Measurements from ENCODE around the gene BCKDHA.

The BCKDHA gene

DNA sequence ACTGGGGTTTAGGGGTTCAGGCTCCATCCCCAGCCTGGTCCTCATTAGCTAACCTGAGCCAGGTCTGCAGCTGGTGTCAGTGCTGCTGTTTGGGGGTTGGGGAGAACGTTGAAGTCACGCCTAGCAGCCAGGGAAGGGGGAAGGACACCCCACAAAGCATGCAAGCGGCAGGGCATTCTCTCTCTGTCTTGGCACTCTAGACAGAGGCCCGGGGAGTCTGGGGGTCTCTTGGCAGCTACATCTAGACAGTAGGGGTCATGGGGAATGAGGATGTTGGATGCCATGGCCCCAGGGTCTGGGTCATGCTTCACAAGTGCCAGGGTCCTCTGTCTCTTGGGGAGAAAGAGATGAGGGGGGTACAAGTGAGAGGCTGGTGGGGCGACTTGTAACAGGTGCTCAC lies 48.0 kb downstream of the BCKDHA start:
- no peak overlapping the region for H4K8ac ChIP-seq (ENCODE audit: low read depth, low read length)
- H3K18ac ChIP-seq (ENCODE audit: low read length) = no peak overlapping the region
- H3K4me2 ChIP-seq (ENCODE audit: insufficient read depth, low read length, poor library complexity, severe bottlenecking) = no peak overlapping the region
- no peak overlapping the region for H2AFZ ChIP-seq (ENCODE audit: low read length)
- H4K91ac ChIP-seq (ENCODE audit: low read depth, low read length, poor library complexity) = no peak overlapping the region
- WGBS, 2 donors (ENCODE audit: extremely low coverage in 2 of 2, insufficient read length in 2 of 2, insufficient replicate concordance in 1 of 2) = no CpG with 5 or more reads among the region's 5 CpGs
- H3K9me3 ChIP-seq (replicated peaks in 1 of 2; ENCODE audit: control insufficient read depth in 2 of 2, insufficient read depth in 1 of 2, low read depth in 1 of 2, low read length in 2 of 2) = no peaks in the 10 kb centered on the region
- no peak overlapping the region for H2BK12ac ChIP-seq (ENCODE audit: low read length)
- DNase-seq (ENCODE audit: low spot score) = no peak
- H2AK5ac ChIP-seq (ENCODE audit: low read depth, low read length) = no peak overlapping the region
- no peak overlapping the region for H3K4me3 ChIP-seq (ENCODE audit: low read length in 2 of 2)
- H3K27me3 ChIP-seq (ENCODE audit: control insufficient read depth in 3 of 3, insufficient read depth in 3 of 3, low read depth in 1 of 3, low read length in 3 of 3) = peaks cover 0 to 9% (median 2%) of the 10 kb centered on the region in 3 experiments
- no peak overlapping the region for H2BK120ac ChIP-seq (ENCODE audit: low read depth, low read length)
- no peak overlapping the region for H3K27ac ChIP-seq (replicated peaks; ENCODE audit: low read length)
- H3K9ac ChIP-seq (ENCODE audit: low read depth, low read length, poor library complexity) = no peak overlapping the region
- H2BK15ac ChIP-seq (ENCODE audit: low read length) = no peak overlapping the region
- no peaks in the 10 kb centered on the region for H3K79me1 ChIP-seq (ENCODE audit: low read depth, low read length)
- H3K36me3 ChIP-seq (replicated peaks in 1 of 2; ENCODE audit: control insufficient read depth in 2 of 2, insufficient read depth in 2 of 2, low read length in 2 of 2) = no peaks in the 10 kb centered on the region
- H3K4ac ChIP-seq (ENCODE audit: low read length) = no peak overlapping the region
- H3K4me1 ChIP-seq (ENCODE audit: control insufficient read depth in 2 of 2, insufficient read depth in 1 of 2, low read depth in 1 of 2, low read length in 2 of 2) = no peaks in the 10 kb centered on the region
- H3K23ac ChIP-seq (ENCODE audit: low read depth, low read length, poor library complexity) = no peak overlapping the region
- no peak overlapping the region for H3K14ac ChIP-seq (ENCODE audit: low read length)
- no peak overlapping the region for H2BK5ac ChIP-seq (ENCODE audit: low read length)

DNA sequence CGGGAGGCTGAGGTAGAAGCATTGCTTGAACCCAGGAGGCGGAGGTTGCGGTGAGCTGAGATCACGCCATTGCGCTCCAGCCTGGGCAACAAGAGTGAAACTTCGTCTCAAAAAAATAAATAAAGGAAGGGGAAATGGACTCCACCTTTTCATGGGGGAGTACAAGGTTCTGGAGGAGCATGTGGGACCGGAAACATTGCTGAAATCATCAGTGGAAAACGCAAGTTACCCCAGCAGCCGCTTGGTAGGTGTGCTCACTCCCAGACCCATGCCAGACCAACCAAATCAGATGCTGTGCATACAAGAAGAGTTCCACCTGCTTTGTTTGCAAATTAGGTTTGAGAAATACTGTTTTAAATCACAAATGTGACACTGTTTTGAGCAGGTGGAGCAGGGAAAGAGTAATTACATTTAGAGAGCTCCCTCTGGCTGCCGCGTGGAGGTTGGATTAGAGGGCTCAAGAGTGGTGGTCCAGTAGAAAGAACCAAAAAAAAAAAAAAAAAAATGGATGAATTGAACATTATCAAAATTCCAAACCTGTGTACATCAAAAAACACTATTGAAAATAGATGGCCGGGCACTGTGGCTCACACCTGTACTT lies 50.2 kb downstream of the BCKDHA start:
- H3K36me3 ChIP-seq (replicated peaks in 1 of 2; ENCODE audit: control insufficient read depth in 2 of 2, insufficient read depth in 2 of 2, low read length in 2 of 2) = no peaks in the 10 kb centered on the region
- H3K4me2 ChIP-seq (ENCODE audit: insufficient read depth, low read length, poor library complexity, severe bottlenecking) = no peak overlapping the region
- H3K79me1 ChIP-seq (ENCODE audit: low read depth, low read length) = no peaks in the 10 kb centered on the region
- H2BK15ac ChIP-seq (ENCODE audit: low read length) = no peak overlapping the region
- H3K23ac ChIP-seq (ENCODE audit: low read depth, low read length, poor library complexity) = no peak overlapping the region
- H3K4me3 ChIP-seq (ENCODE audit: low read length in 2 of 2) = no peak overlapping the region
- DNase-seq (ENCODE audit: low spot score) = no peak
- H3K4me1 ChIP-seq (ENCODE audit: control insufficient read depth in 2 of 2, insufficient read depth in 1 of 2, low read depth in 1 of 2, low read length in 2 of 2) = no peaks in the 10 kb centered on the region
- H2BK12ac ChIP-seq (ENCODE audit: low read length) = no peak overlapping the region
- no peak overlapping the region for H2BK5ac ChIP-seq (ENCODE audit: low read length)
- H4K8ac ChIP-seq (ENCODE audit: low read depth, low read length) = no peak overlapping the region
- no peak overlapping the region for H3K9ac ChIP-seq (ENCODE audit: low read depth, low read length, poor library complexity)
- no peak overlapping the region for H2BK120ac ChIP-seq (ENCODE audit: low read depth, low read length)
- no peak overlapping the region for H3K27ac ChIP-seq (replicated peaks; ENCODE audit: low read length)
- H2AFZ ChIP-seq (ENCODE audit: low read length) = no peak overlapping the region
- peaks cover 0 to 11% (median 2%) of the 10 kb centered on the region in 3 experiments for H3K27me3 ChIP-seq (ENCODE audit: control insufficient read depth in 3 of 3, insufficient read depth in 3 of 3, low read depth in 1 of 3, low read length in 3 of 3)
- no peak overlapping the region for H3K14ac ChIP-seq (ENCODE audit: low read length)
- no peak overlapping the region for H4K91ac ChIP-seq (ENCODE audit: low read depth, low read length, poor library complexity)
- no peak overlapping the region for H3K18ac ChIP-seq (ENCODE audit: low read length)
- no peak overlapping the region for H2AK5ac ChIP-seq (ENCODE audit: low read depth, low read length)
- WGBS, 2 donors (ENCODE audit: extremely low coverage in 2 of 2, insufficient read length in 2 of 2, insufficient replicate concordance in 1 of 2) = no CpG with 5 or more reads among the region's 12 CpGs
- H3K9me3 ChIP-seq (replicated peaks in 1 of 2; ENCODE audit: control insufficient read depth in 2 of 2, insufficient read depth in 1 of 2, low read depth in 1 of 2, low read length in 2 of 2) = no peaks in the 10 kb centered on the region
- H3K4ac ChIP-seq (ENCODE audit: low read length) = no peak overlapping the region

- Histone ChIP-seq H4K8ac (ENCODE audit: low read depth, low read length) (no peak overlapping the region), H3K4me1 (ENCODE audit: control insufficient read depth in 2 of 2, insufficient read depth in 1 of 2, low read depth in 1 of 2, low read length in 2 of 2) (no peaks in the 10 kb centered on the region), H3K4me2 (ENCODE audit: insufficient read depth, low read length, poor library complexity, severe bottlenecking) (peak overlapping the region; percentile 18), H3K27ac (replicated peaks; ENCODE audit: low read length) (no peak overlapping the region), H3K9ac (ENCODE audit: low read depth, low read length, poor library complexity) (no peak overlapping the region), H2BK12ac (ENCODE audit: low read length) (no peak overlapping the region), H2BK5ac (ENCODE audit: low read length) (no peak overlapping the region), H3K27me3 (ENCODE audit: control insufficient read depth in 3 of 3, insufficient read depth in 3 of 3, low read depth in 1 of 3, low read length in 3 of 3) (peaks cover 0 to 2% (median 2%) of the 10 kb centered on the region in 3 experiments), H3K79me1 (ENCODE audit: low read depth, low read length) (no peaks in the 10 kb centered on the region), H3K23ac (ENCODE audit: low read depth, low read length, poor library complexity) (no peak overlapping the region), H3K4ac (ENCODE audit: low read length) (no peak overlapping the region), H2AFZ (ENCODE audit: low read length) (peak overlapping the region; percentile 86), H3K36me3 (replicated peaks in 1 of 2; ENCODE audit: control insufficient read depth in 2 of 2, insufficient read depth in 2 of 2, low read length in 2 of 2) (no peaks in the 10 kb centered on the region), H4K91ac (ENCODE audit: low read depth, low read length, poor library complexity) (no peak overlapping the region), H3K14ac (ENCODE audit: low read length) (no peak overlapping the region), H2BK120ac (ENCODE audit: low read depth, low read length) (no peak overlapping the region), H3K9me3 (replicated peaks in 1 of 2; ENCODE audit: control insufficient read depth in 2 of 2, insufficient read depth in 1 of 2, low read depth in 1 of 2, low read length in 2 of 2) (no peaks in the 10 kb centered on the region), H2BK15ac (ENCODE audit: low read length) (no peak overlapping the region), H3K18ac (ENCODE audit: low read length) (no peak overlapping the region), H2AK5ac (ENCODE audit: low read depth, low read length) (no peak overlapping the region), H3K4me3 (ENCODE audit: low read length in 2 of 2) (peak overlapping the region in 1 of 2 donors; percentile 24)
- no CpG with 5 or more reads among the region's 22 CpGs for WGBS, 2 donors (ENCODE audit: extremely low coverage in 2 of 2, insufficient read length in 2 of 2, insufficient replicate concordance in 1 of 2)
- DNase-seq (ENCODE audit: low spot score) = peak; percentile 79
These were observed 51.7 kb downstream of the BCKDHA start for GRCh38 chr19:41449079-41449864.

DNA sequence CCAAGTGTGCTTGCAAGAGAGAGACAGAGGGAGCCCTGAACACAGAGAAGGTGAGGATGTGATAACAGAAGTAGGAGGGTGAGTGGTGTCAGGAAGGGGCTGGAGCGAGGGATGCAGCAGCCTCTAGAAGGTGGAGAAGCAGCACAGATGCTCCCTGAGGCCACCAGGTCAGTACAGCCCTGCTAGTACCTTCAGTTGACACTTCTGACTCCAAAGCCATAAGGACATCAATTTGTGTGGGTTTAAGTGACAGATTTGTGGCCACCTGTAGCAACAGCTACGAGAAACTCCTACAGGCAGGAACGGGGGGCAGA lies 52.2 kb downstream of the BCKDHA start:
- no peak overlapping the region for H2BK5ac ChIP-seq (ENCODE audit: low read length)
- no peak overlapping the region for H3K23ac ChIP-seq (ENCODE audit: low read depth, low read length, poor library complexity)
- H3K4ac ChIP-seq (ENCODE audit: low read length) = no peak overlapping the region
- DNase-seq (ENCODE audit: low spot score) = no peak
- no peaks in the 10 kb centered on the region for H3K36me3 ChIP-seq (replicated peaks in 1 of 2; ENCODE audit: control insufficient read depth in 2 of 2, insufficient read depth in 2 of 2, low read length in 2 of 2)
- no peak overlapping the region for H3K4me3 ChIP-seq (ENCODE audit: low read length in 2 of 2)
- H3K4me2 ChIP-seq (ENCODE audit: insufficient read depth, low read length, poor library complexity, severe bottlenecking) = no peak overlapping the region
- H3K18ac ChIP-seq (ENCODE audit: low read length) = no peak overlapping the region
- H3K27me3 ChIP-seq (ENCODE audit: control insufficient read depth in 3 of 3, insufficient read depth in 3 of 3, low read depth in 1 of 3, low read length in 3 of 3) = peaks cover 0 to 2% (median 2%) of the 10 kb centered on the region in 3 experiments
- H3K14ac ChIP-seq (ENCODE audit: low read length) = no peak overlapping the region
- no peak overlapping the region for H2BK15ac ChIP-seq (ENCODE audit: low read length)
- H3K4me1 ChIP-seq (ENCODE audit: control insufficient read depth in 2 of 2, insufficient read depth in 1 of 2, low read depth in 1 of 2, low read length in 2 of 2) = no peaks in the 10 kb centered on the region
- H3K79me1 ChIP-seq (ENCODE audit: low read depth, low read length) = no peaks in the 10 kb centered on the region
- H4K8ac ChIP-seq (ENCODE audit: low read depth, low read length) = no peak overlapping the region
- no peak overlapping the region for H4K91ac ChIP-seq (ENCODE audit: low read depth, low read length, poor library complexity)
- H2BK120ac ChIP-seq (ENCODE audit: low read depth, low read length) = no peak overlapping the region
- H2AFZ ChIP-seq (ENCODE audit: low read length) = no peak overlapping the region
- no peak overlapping the region for H3K27ac ChIP-seq (replicated peaks; ENCODE audit: low read length)
- H3K9me3 ChIP-seq (replicated peaks in 1 of 2; ENCODE audit: control insufficient read depth in 2 of 2, insufficient read depth in 1 of 2, low read depth in 1 of 2, low read length in 2 of 2) = no peaks in the 10 kb centered on the region
- H2AK5ac ChIP-seq (ENCODE audit: low read depth, low read length) = no peak overlapping the region
- no peak overlapping the region for H3K9ac ChIP-seq (ENCODE audit: low read depth, low read length, poor library complexity)
- no peak overlapping the region for H2BK12ac ChIP-seq (ENCODE audit: low read length)
- no CpG with 5 or more reads among the region's 3 CpGs for WGBS, 2 donors (ENCODE audit: extremely low coverage in 2 of 2, insufficient read length in 2 of 2, insufficient replicate concordance in 1 of 2)
